DMS53 treated with DMSO at 0.1 percent for 48 hours (cell line): ENCODE results near the gene RPS6KB2.

Experiments used
- DNase-seq: peaks from one replicate; lab custom pipeline; 2025; ENCODE audit not compliant: unreplicated experiment; lab: John Stamatoyannopoulos, UW

Gene RPS6KB2

DNA sequence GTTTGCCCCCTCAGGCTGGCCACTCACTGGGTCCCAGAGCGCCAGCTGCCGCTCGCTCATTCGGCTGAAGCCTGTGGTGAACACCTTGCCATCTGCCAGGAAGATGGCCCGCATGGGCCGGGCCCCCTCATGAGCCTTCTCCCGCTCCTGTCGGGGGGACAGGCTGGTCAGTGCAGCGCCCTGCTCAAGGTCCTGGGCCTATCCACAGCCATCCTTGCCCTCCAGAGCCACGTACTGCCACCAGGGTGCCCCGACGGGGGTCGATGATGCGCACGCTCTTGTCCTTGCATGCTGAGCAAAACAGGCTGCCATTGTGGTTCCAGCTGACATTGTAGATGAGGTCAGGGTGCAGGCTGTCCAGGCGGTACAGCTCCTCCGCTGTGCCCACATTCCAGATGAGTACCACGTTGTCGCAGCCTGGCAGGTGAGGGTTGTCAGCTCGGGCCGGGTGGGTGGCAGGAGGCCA is 12.8 kb downstream of the RPS6KB2 start:
- no peak for DNase-seq

DNA sequence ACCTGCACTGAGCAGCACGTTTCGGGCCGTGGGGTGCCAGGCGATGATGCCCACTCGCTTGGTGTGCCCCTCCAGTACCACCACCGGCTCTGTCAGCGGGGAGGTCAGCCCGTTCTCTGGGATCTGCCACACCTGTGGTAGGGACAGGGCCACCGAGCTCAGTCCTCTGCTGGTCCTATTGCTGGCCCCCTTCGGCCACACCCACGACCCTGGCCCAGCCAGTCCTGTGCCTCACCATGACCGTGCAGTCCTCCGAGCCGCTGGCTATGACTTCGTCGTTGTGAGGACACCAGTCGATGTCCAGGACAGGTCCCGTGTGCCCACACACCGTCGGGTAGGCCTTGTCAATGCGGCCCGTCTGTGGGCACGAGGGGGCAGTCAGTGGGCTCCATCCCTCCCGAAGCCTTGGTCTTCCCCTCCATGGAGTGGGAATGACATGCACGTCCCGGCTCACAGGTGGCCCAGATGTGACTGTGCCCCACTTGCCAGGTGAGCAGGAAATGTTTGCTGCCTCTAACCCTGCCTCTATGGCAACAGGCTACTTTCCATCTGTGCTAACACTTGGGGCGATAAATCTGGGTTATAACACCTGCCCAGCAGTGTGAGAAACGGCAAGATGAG is 13.5 kb downstream of the RPS6KB2 start:
- no peak for DNase-seq

- no peak for DNase-seq
These were observed 14.5 kb downstream of the RPS6KB2 start for GRCh38 chr11:67442504-67443404.

- no peak for DNase-seq
These were observed 17.2 kb downstream of the RPS6KB2 start for GRCh38 chr11:67445515-67445914.

GRCh38 chr11:67448220-67448609 is 19.9 kb downstream of the RPS6KB2 start:
- no peak for DNase-seq

DNA sequence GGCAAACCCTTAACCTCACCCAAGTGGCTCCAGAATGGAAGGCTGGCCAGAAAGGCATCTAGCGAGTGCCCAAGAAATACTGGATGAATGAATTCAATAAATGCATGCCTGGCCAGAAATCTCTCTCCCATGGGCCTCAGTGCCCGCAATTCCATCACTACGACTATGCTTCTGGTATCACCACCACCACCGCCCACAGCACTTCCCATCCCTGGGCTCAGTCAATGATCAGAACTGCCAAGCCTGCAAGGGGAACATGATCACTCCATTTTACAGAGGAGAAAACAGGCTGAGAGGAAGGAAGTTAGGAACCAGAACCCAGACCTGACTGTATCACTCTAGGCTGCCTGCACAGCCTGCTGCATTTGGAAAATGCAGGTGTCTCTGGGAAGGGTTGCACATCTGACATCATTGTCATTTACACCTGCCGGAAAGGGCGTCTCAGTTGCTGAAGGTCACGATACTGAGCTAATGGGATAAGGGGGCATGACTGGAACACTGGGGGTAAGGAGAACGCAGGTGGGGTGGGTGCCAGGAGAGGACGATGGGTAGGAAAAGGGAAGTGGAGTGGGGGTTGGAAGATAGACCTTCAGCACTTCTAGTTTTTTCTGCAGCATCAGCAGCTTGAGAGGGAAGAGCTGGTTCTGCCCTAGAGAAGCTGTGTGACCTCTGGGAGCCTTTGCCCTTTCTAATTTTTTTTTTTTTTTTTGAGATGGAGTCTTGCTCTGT is 21.0 kb downstream of the RPS6KB2 start:
- DNase-seq = peak; percentile 92

DNA sequence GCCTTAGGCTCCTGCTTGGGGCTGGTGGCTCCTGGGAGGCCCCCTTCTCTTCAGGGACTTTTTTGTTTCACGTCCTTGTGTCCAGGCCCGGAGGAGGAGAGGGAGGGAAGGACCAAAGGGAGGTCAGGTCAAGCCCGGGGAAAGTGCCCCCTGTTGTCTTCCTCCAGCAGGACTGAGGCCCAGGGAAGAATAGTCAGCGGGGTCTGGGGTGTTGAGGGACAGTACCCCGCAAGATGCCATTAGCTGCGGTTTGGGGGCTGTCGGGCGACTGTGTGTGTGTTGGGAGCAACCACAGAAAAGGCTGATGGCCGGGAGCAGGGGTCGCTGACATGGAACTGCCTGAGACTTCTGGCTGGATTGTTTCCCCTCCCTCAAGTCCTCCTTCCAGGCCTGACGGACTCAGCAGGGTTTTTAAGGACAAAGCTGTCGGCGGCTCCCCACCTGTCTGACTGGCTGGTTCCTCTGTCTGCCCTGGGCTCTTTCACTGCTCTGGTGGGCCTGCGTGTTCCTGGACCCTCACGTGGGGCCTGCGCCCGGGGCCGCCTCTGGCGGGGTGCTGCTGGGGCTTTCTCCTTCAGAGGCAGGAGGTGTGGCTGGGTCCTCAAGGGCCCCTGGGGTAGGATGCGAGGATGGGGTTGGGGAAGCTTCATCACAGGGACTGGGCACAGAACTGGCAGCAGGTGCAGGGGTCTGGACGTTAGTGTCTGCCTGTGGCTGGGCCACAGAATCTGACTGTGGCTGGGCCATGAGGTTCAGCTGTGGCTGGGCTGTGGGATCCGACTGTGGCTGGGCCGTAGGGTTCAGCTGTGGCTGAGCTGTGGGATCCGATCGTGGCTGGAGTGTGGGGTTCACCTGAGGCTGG is 22.7 kb downstream of the RPS6KB2 start:
- no peak for DNase-seq

GRCh38 chr11:67451658-67451976 is 23.3 kb downstream of the RPS6KB2 start:
- no peak for DNase-seq

- peak; percentile 25 for DNase-seq
These were observed 24.1 kb downstream of the RPS6KB2 start, which contains the start of gene GPR152 for GRCh38 chr11:67452141-67452952. TSS of gene GPR152 (minus strand) at chr11:67452729. CDS start at chr11:67452724, 5 bp downstream.

DNA sequence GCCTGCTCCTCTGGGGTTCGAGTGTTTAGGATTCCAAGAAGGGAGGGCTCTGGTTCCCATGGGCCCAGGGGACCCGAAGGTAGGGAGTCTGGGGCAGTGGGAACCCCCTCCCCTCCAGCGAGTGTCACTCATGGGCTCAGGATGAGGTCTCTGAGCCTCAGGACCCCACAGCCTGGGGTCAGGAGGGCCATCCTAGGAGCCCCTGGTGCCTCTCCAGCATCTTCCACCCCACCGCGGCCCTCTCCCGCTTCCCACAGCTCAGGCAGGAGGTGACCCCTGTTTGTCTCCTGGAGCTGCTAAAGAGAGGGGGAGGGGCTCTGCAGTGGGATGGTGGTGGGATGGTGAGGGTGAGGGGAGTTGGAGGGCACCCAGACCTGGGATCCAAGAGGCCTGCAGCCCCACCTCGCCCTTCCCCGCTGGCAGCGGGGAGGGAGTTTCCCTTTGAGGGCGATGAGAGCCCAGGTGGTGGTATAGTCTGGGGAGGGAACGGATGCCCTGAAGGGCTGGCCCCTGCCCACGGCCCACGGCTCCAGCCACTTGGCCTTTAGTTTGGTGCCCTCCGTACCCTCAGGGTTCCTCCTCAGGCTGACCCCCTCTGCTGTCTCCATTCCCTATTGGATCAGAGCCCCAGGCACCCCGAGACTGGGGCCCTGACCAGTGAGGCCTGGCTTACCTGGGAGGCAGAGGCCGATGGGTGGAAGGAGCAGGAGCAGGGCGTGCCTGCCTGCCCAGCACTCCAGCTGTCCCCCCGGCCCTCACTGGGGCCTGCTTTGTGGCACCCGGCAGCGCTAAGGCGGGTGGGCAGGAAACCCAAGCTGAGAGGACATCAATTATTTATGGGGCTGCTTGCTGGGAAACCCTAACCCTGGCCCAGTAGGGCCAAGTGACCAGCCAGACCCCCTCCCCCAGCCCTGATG is 25.8 kb downstream of the RPS6KB2 start:
- DNase-seq = no peak

- no peak for DNase-seq
These were observed 26.8 kb downstream of the RPS6KB2 start, which contains the start of gene CABP4 for GRCh38 chr11:67455054-67455453. TSS of gene CABP4 (plus strand) at chr11:67455354. CDS start at chr11:67455424, 70 bp downstream.

DNA sequence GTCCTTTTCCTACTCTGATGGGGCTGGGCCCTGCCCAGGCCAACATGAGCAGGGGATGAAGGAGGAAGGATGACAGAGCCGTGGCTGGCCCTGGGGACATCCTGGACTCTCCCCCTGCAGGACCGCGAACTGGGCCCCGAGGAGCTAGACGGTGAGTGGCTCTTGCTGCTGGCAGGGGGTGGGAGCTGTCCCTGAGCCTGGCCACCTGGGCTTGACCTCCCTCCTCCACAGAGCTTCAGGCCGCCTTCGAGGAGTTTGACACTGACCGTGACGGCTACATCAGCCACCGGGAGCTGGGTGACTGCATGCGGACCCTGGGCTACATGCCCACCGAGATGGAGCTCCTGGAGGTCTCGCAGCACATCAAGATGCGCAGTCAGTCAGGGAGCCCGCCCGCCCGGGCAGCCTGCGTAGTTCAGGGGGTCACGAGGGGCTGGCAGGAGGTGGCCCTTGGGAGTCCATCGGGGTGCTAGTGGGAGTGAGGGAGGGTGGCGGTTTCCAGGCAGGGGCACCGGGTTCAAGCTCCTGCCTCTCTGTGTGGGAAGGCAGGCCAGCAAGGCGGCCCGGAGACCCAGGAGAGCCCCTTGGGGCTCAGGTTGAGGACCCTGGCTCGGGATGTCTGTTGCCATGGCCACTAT is 27.9 kb downstream of the RPS6KB2 start:
- DNase-seq = no peak

DNA sequence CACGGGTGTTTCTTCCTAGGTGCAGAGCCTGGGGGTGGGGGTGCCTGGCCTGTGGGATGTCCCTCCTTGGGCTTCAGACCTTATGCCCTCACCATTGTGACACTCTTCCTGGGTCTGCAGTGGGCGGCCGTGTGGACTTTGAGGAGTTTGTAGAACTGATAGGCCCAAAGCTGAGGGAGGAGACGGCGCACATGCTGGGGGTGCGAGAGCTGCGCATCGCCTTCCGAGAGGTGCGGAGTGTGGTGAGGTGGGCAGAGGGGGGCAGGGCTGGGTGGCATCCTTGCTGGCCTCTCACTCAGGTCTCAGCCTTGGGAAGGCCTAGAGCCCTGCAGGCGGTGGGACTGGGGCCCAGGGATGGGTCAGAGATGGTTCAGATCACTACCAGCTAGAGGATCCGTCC is 29.2 kb downstream of the RPS6KB2 start:
- no peak for DNase-seq

DNA sequence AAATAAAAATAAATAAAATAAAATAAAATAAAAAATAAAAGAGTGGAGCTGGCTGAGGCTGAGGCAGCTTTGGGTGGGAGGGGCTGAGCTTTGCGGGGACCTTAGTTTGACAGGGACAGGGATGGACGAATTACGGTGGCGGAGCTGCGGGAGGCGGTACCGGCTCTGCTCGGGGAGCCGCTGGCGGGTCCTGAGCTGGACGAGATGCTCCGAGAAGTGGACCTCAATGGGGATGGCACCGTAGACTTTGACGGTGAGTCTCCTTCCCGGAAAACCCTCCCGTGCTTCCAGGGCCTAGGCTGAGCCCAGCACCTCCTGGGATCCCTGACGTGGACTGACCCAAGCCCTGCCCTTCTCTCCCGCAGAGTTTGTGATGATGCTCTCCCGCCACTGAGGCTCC is 30.0 kb downstream of the RPS6KB2 start:
- no peak for DNase-seq

GRCh38 chr11:67463186-67463585 is 34.9 kb downstream of the RPS6KB2 start:
- DNase-seq = no peak

- DNase-seq = peak; percentile 78
These were observed 35.6 kb downstream of the RPS6KB2 start for GRCh38 chr11:67463680-67464410.

DNA sequence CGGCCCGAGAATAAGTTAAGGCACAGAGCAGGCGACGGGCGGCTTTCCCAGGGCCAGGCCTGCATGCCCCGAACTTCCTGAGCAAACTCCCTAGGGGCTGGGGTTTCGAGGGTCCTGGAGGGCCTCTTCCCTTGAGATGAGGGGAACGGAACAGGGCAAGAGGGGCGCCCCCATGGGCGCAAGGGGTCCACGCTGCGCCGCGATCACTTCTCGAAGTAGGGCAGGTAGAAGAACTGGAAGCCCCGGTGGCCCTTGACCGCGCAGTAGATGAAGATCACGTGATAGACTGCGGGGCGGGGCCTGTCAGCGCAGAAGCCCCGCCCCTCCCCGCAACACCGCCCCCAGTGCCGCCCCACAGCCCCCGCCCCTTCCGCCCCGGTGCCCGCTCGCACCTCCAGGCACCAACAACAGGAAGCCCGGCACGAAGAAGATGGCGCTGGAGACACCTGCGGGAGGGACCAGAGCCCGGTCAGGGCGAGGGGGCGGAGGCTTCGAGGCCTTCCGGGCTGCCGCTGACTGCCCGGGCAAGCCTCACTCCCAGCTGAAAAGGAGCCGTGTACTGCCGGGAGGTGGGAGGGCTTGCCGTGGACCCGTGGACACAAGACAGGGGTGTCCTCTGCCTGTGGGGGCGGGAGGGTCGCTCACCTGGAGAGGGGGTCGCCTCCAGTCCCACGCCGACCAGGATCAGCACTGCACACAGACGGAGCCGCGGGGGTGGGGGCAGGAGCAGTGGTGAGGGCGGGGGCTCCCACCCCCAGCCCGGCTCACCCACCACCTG is 36.3 kb downstream of the RPS6KB2 start:
- peak; percentile 86 for DNase-seq
